Inferior parietal cortex (tissue), 1 donor: Measurements from ENCODE around the gene ELMO1.

ENCODE experiments used
- DNase-seq: peaks from one replicate; pipeline ENCODE4 v3.0.0-alpha.2; 2016; ENCODE audit errors: extremely low spot score

The ELMO1 gene

DNA sequence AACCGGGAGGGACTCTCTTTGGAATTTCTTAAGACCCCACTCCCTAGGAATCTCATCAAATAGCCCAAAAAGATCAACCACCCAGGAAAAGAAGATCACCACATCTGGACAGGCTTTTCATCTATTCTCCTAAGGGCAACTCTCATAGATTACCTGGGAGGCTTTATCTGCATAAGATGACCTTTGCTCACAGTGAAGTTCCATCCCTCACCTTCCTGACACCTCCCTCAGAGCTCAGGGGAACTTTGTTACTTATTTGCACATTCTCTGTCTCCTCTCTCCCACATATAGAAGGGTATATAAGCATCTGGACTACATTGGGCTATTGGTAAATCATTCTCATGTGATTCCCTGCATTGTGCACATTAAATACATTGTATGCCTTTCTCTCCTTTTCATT is 80.1 kb downstream of the ELMO1 start:
- no peak for DNase-seq

DNA sequence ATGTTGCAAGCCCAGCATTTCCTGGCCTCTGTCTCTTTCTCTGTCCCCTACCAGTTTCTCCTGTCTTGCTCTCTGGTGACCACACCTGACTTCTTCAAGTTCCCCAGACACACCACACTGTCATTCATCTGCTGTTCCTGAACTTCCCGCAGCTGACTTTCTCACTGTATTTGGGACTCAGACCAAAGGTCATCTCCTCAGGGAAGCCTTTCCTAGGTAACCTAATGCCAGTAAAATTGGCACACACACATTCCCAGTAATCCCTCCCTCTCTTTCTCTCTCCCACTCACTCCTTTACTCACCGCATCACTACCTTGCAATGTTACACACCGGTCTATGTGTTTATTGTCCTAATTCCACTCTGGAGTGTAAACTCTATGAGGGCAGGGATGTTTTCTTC is 81.7 kb downstream of the ELMO1 start:
- no peak for DNase-seq

DNA sequence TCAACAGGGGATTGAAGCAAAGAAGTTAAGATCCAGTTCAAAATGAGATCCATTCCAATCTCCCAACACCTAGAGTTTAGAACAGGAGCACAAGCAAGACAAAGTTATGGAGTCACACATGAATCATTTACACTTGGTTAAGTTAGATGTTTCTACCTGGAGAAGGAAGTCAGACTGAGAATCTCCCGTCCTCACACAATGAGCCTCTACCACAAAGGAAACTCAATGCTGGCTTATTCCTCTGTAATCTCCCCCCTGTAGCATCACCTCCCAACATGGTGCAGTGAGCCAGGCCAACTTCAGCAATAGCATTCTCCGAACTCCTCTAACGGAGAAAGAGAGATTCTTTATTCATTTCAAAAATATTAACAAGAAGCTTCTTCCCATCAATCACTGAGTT is 82.2 kb downstream of the ELMO1 start:
- DNase-seq = no peak

DNA sequence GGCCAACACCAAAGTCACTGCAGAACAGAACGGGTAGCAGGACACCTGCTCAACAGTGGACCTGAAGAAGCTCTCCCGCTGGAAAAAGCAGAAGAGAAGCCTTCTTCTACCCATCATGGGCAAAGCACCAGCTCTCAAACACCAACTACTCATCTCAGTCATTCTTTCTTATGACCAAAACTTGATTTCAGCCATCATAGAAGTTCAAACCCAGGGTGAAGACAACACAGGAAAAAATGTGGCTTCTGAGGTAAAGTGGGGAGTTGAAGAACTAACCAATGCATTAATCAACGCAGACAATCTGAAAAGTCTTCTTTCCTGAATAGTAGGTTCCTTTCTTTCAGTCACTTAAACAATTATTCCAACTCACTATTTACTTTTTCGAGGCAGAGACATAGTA is 83.3 kb downstream of the ELMO1 start:
- DNase-seq = no peak

DNA sequence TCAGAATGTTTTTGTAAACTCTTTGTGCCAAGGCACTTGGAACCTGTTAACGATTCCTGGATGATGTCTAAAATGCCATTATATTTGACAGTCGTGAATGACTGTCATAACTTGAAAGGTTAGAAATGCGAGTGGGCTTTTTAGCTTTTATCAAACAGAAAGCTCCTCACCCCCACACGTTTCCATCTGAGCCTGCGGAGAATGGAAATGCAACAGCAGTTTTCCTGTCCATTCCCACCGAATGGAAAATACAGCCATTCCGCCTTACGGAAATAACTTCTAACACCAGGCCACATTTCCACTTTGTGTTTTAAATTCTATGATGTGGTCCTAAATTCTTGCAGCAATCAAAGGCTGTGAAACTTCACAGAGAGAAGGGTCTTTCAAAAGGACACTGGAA is 83.8 kb downstream of the ELMO1 start:
- DNase-seq = no peak

DNA sequence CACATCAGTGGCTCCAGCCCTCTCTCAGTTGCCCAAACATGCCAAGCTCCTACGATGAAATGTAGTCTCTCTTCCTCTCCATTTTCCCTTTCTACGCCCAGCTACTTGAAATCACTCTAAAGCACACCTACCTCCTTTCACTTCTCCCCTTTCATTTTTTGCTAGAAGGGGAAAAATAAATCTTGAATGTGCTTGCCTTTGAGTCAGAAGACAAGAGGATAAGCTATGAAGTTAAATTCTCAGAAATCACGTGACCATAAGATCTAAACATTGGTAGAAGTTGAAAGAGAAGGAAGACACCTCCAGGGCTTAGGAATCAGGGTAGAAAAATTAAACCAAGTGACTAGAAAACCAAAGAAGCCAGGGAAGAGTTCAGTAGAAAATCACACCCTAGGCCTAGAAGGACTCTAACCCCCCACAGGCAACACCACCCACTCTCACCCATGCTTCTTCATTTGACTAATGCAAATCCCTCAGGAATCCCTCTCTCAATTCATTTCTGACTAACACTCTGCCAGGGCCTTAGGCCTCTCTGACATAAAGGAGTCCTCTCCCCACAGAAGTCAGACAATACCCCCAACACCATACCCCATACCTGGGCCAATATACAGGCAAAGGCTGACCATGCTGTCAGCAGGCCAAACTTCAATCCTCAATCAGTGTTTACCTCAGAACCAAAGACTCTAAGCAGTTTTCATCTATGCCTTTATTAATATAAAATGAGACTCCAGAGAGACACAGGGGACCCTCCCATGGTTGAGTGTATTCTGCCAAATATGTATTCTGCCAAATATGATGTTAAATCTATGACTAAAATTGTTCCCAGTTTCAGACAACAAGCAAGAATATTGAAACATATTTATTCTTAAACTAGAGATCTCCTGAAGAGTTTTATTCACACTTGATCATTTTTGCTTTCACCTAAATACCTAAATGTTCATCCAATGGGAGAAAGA is 84.8 kb downstream of the ELMO1 start:
- DNase-seq = no peak

DNA sequence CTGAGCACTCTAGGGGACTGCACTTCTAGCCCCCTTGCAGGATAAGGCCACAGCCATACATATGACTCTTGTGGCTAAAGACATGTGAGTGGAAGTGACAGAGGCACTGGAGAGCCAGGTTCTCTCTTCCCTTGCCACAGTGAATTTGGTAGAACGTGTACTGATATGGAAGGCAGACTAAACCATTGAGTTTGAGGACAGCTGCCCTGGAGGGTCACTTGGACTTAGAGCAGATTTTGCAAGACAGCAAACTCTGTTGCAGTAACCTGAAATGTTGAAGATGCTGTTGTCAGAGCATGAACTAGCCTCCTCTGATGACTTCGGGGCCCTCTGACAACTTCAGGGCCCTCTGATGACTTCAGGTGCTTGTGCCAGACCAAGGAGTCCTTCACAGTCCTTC is 85.9 kb downstream of the ELMO1 start:
- no peak for DNase-seq

DNA sequence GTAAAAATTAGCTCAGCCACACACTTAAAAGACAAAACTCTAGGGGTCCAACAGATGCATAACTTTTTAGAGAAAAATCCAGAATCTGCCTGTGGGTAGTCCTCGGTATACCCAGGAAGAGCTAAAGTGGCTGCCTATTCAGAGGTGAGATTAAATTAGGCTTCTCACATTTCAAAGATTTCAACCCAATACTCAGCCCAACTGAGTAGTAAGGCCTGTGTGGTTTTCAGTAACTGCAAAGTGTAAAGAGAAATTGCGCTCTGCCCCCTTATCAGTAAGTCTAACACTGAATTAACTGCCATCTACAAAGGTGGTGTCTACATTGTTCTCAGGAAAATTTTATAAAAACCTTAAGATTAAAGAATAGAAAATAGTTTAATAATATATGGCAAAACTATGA is 88.2 kb downstream of the ELMO1 start:
- DNase-seq = no peak

DNA sequence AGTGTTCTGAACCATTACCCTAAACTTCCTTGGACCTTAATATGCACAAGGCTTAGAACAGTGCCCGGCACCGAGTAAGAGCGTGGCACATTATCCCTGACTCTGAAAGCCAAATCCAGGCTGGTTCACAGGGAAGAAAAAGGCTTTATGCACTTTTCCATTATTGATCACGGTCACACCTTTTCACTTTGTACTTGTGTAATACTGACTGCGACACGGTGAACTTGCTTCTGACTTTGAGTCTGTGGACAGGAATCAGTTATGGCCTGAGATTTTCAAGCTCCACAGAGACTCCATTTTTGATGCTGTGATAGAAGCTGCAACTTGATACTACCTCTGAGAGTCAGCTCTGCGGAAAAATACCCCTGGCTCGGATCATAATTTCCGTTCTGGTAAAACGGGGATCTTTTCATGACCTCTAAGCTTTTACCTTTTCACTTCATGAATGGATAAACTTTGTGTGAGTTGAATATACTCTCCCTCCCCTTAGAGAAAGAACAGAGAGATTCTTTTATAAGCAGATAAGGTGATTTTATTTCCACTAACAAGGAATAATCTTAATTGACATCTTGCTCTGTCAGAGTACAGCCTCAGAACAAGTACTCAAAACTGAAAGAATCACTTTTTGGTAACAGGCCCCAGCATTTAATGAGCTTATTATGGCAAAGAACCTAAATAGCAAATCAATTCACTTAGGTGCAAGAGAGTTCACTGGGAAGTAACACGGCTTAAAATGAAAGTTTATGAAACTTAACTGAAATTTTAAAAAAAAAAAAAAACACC is 88.8 kb downstream of the ELMO1 start:
- no peak for DNase-seq

DNA sequence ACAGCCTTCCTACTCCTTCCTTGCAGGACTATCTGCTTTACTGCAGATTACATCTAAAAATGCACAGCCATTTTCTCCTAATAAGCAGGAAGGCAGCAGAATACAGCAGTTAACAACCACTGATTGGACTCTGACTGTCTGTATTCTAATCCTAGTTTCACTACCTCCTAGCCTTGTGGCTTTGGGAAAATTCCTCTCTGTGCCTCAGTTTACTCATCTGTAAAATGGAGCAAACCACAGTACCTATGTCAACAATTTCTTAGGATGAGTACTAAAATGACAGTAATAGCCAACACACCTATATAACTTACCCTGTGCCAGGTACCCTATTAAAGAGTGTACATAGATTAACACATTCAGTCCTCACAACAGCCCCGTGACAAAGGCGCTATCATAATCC is 89.5 kb downstream of the ELMO1 start:
- no peak for DNase-seq

DNA sequence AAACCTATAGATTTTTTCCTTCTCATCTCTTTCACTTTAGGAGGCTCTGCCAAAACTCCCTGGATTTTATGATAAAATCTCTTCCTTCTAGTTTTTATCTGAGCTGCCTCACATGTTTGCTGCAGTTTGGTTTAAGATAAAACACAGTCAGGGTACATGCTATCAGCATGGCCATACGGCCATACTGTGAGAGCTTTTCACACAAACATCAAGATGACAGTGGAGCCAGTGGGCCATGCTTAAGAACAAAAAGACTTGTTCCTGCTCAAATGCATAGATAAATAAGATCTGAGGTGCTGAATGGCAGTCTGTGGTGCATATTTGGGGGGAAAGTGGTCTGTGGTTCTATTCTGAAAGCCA is 91.0 kb downstream of the ELMO1 start:
- DNase-seq = no peak

DNA sequence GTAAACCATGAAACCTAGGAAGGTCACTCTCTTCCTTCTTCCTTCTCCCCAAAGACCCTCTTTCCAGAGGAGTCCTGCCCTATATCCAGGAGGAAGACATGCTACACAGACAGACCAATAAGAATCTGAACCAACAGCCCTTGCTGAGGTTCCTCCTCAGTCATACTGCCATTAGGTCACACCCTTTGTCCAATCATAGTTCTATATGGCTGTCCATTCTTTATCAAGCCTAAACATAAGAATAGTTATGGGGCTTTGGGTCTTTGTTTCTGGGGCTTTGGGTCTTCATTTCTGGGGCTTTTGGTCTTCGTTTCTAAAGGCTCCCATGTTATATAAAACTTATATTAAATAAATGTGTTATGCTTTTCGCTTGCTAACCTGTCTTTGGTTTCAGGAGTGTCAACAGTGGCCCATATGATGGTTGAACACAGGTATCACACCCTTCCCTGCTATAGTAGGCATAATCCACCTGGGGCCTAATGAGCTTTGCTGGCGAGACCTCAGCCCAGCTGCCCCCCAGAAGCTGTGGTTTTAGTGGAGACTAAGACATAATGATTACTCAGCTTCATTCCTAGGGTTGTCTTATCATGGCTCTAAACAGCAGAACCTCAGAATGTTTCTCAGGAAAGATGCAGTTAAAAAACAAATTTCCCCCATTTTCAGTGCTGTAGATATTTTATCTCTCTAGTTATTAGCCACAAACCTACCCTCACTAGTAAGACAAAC is 91.6 kb downstream of the ELMO1 start:
- no peak for DNase-seq

DNA sequence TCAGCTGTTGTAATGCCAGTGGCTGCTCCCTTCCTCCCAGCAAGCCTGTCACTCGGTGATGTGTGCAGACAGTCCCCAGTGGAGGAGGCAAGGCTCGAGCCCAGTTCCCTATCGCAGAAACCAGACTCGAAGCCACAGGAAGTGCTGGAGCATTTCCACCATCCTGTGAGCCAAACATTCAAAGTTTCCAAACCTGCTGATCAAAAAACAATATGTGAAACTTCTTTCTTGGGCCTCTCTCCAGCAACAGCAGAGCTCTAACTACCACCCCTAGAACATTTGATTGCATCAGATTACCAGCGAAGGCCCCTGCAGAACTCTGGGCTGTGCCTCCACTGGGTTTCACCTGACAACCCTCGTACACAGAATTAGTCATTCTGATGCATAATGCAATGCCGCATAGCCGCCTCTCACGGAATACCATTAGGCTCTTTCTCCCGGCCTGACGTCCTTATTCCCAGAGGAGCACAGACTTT is 94.0 kb downstream of the ELMO1 start:
- DNase-seq = no peak

DNA sequence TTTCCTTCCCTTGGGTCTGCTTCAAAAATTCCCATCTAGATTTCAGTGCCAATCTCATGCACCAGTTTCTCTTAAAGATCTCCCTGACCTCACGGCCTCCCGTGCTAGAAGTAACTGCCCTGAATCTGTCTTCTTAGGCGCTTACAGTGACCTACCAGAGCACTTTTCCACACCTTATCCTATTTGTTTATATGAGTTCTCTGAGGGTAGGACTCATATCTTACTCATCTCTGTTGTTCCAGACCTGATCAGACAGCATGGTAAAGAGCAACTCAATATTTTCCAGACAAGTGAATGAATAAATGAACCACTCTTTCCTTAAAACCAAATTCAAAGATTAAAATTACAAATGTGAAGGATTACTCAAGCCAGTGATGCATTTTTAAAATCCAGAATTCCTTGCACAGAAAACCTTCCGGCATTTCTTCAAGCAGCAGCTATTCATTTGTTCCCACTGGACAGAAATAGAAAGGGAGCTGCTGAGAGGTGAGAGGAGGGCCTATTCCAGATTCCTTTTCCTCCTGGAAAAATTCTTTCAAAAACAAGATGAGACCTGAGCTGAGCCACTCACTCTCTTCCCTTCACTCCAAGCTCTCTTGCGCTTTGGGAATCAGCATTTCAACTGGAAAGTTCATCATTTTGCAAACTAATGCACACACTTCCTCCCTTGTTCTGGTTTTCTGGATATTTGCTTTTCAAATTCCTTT is 94.6 kb downstream of the ELMO1 start:
- DNase-seq = no peak

DNA sequence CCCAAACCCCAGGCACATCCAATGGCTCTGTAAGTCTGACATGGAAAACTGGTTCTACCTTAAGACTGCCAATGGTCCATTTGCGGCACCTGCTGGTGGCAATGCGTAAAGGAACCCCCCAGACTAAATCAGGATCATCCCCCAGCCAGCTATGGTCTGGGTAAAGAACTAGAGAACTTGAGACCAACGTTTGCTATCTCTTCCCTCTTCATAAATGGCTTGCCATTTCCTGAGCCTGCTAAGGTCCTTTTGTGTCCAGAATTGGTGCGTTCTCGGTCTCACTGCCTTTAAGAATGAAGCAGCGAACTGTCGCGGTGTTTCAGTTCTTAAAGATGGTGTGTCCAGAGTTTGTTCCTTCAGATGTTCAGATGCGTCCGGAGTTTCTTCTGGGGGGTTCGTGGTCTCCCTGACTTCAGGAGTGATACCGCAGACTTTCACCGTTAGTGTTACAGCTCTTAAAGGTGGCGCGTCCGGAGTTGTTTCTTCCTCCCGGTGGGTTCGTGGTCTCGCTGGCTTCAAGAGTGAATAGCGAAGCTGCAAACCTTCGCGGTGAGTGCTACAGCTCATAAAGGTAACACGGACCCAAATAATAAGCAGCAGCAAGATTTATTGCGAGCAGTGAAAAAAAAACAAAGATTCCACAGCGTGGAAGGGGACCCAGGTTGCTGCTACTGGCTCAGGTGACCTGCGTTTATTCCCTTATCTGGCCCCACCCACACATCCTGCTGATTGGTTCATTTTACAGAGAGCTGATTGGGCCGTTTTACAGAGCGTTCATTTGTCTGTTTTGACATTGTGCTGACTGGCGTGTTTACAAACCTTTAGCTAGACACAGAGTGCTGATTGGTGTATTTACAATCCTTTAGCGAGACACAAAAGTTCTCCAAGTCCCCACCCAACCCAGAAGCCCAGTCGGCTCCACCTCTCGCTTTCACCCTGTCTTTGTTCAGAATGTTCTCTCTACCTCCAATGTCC is 95.4 kb downstream of the ELMO1 start:
- DNase-seq = no peak

DNA sequence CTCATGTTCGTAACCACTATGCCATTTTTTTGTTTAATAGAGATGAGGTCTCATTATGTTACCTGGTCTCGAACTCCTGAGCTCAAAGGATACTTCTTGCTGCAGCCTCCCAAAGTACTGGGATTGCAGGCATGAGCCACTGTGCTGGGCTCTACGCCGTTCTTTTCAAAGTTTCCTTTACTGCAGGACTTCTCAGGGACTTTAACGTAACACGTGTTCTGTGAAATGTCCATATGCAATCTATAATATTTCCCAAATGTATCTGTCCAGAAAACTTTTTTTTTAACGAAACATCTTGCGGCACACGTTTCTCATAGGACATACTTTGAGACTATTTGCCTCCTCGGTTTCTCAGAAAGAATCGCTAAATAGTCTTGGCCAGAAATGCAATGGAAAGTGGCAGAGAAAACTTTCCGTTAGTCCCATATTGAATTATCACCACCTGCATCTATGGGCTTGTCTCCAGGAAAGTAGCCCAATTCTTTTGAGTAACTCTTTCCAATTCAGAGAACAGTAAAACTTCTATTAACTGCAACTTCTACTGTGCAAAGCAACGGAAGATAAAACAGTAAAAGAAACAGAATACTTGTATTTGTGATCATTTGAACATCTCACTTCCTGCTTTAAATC is 96.3 kb downstream of the ELMO1 start:
- DNase-seq = no peak

DNA sequence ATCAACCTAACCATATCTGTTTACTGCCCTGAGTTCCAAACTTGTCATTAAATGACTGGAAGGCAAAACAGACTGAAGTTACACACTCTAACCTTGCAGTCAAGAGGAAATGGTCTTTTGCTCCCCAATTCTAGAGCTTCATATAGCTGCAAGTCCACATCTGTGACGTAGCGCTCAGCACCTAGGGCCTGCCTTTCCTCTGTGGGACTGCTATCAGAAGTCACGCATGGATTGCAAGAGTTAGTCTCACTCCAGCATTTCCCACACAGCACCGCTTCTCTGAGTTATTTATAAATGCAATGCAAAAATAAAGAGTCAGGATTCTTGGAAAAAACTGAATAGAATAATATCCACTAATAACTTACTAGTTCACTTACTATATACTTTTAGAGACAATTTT is 96.9 kb downstream of the ELMO1 start:
- DNase-seq = no peak

DNA sequence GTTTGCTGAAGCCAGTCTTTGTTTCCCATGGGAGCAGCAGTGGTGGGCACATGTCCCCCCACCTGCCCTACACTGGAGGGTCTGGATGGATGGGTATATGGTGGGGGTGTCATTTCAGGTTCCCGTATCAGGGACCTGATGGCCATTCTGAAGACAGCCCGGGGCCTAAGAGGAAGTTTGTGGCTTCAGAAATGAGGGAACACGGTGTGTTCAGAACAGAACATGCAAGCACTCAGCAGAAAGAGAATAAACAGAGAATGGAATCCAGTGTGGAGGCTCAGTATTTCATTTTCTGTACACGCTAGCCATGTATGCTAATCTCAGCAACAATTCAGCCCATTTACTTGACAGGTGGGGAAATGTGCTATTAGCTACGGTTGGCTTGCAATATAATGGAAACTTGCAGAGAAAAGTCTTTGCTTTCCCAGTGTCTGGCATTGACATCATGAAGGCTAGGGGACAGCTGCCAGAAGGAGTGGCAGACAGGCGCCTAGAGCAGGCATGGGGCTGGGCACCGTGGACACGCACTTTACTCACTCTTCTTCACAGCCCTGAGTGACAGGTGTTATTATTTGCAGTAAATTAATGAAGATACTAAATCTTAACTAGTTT is 98.6 kb downstream of the ELMO1 start:
- no peak for DNase-seq

DNA sequence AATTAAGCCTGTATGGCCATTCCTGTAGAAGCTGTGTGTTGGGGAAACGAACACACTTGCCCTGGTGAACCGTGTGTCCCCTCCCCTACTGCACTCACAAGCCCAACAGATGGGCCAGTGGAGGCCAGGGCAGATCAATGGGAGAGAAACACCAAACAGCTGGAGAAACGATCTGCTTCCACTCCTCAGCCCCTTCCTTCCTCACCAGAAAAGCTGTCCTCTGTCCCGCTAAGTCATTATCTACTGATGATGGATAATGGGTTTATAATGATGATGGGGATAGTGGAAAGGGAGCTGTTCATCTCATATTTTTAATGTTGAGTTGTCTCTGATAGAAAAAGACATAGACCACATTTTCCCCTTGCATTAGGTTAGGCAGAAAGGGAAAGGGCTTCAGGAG is 99.7 kb downstream of the ELMO1 start:
- DNase-seq = no peak

DNA sequence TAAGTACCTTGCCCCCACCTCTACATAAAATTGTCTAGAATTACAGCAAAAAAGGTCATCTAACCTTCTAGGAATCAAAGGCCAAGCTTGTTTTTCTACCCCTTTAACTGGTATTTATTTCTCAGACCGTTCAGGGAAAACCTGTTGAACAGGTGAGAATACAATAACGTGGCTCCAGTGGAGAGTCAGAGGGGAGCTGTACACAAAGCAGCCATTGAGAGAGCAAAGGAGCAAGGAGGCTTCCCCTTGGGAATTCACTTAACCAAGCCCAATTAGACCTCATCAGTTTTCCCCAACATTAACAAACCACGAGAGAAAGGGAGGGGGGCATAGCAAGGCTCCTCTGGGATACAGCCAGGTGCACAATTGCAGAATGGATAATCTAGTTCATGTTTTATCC is 101.9 kb downstream of the ELMO1 start:
- DNase-seq = no peak
